BJ (cell line): ENCODE data around the gene DMBT1. TPM values are rescaled to one million over a fixed set of nuclear protein-coding genes. Genes with fewer than 3 reads are reported as not detected.

Experiments
- CTCF ChIA-PET: fragments of 350-600 bp; formaldehyde crosslinking; extraction: SDS; loops from one replicate; lab custom pipeline; 2021; ENCODE audit warnings: antibody characterized with exemption, inconsistent platforms; lab: Yijun Ruan, JAX
- POLR2A ChIA-PET: fragments of 300-600 bp; sonication (Branson Sonifier 250); formaldehyde crosslinking; extraction: SDS; loops from one replicate; lab custom pipeline; 2021; ENCODE audit warnings: antibody characterized with exemption; lab: Charles Lee
- DNase-seq: peaks from one replicate; pipeline ENCODE4 v3.0.0-alpha.2; 2011; ENCODE audit warnings: low read depth
- H3K27me3 ChIP-seq: 2 replicates; pipeline ENCODE4 v1.6.0; 2011; ENCODE audit warnings: low read length; ENCODE audit not compliant: control insufficient read depth, insufficient read depth
- H3K36me3 ChIP-seq: 2 replicates; pipeline ENCODE4 v1.5.1; 2011; ENCODE audit warnings: low read length; ENCODE audit not compliant: control insufficient read depth, insufficient read depth
- H3K4me3 ChIP-seq: 2 replicates; pipeline ENCODE4 v1.5.1; 2011; ENCODE audit warnings: low read depth, mild to moderate bottlenecking, control low read depth, low read length
- CTCF ChIP-seq: IDR thresholded peaks from 2 replicates; pipeline ENCODE4 v1.5.1; 2011; ENCODE audit warnings: low read depth, mild to moderate bottlenecking, control low read depth, inconsistent platforms, low read length, moderate library complexity; ENCODE audit not compliant: insufficient read depth
- polyA plus RNA-seq: library from polyadenylated mRNA; depleted of rRNA; stranded (reverse); fragments of >200 nt; gene quantifications from 2 replicates; pipeline ENCODE4 v1.2.3, GENCODE V29; 2011

Gene DMBT1
- polyA plus RNA-seq, 1 experiment: 0.01 TPM

GRCh38 chr10:122632031-122632430 lies 71.5 kb downstream of the DMBT1 start:
- H3K4me3 ChIP-seq: no peak overlapping the region
- ChIA-PET POLR2A (no interaction called here), CTCF (interaction anchor here (1.6 kb wide), 1 partner anchor 333 kb away, joined by 3 read pairs; no protein-coding TSS in a partner anchor)
- no peaks in the 10 kb centered on the region for H3K36me3 ChIP-seq
- DNase-seq: no peak
- TF ChIP-seq CTCF: no peak
- no peaks in the 10 kb centered on the region for H3K27me3 ChIP-seq

- ChIA-PET CTCF (interaction anchor here (1.6 kb wide), 1 partner anchor 334 kb away, joined by 3 read pairs; no protein-coding TSS in a partner anchor), POLR2A (no interaction called here)
- no peaks in the 10 kb centered on the region for H3K36me3 ChIP-seq
- no peak for DNase-seq
- H3K27me3 ChIP-seq: no peaks in the 10 kb centered on the region
- H3K4me3 ChIP-seq: no peak overlapping the region
- no peak for TF ChIP-seq CTCF
Observed at GRCh38 chr10:122632576-122632975, 72.0 kb downstream of the DMBT1 start.

- POLR2A ChIA-PET: no interaction called here
- no peak overlapping the region for H3K4me3 ChIP-seq
- no peak for TF ChIP-seq CTCF
- CTCF ChIA-PET: interaction anchor here (3.8 kb wide), 1 partner anchor 12 kb away, joined by 13 read pairs; no protein-coding TSS in a partner anchor
- no peaks in the 10 kb centered on the region for H3K27me3 ChIP-seq
- H3K36me3 ChIP-seq: no peaks in the 10 kb centered on the region
- DNase-seq: no peak
Observed at GRCh38 chr10:122636953-122637352, 76.4 kb downstream of the DMBT1 start.

GRCh38 chr10:122637376-122637775 lies 76.8 kb downstream of the DMBT1 start:
- Histone ChIP-seq H3K4me3 (no peak overlapping the region), H3K27me3 (no peaks in the 10 kb centered on the region), H3K36me3 (no peaks in the 10 kb centered on the region)
- ChIA-PET CTCF (interaction anchor here (3.8 kb wide), 1 partner anchor 11 kb away, joined by 13 read pairs; no protein-coding TSS in a partner anchor), POLR2A (no interaction called here)
- no peak for TF ChIP-seq CTCF
- no peak for DNase-seq

- Histone ChIP-seq H3K27me3 (no peaks in the 10 kb centered on the region), H3K4me3 (no peak overlapping the region), H3K36me3 (no peaks in the 10 kb centered on the region)
- ChIA-PET CTCF (interaction anchor here (3.8 kb wide), 1 partner anchor 11 kb away, joined by 13 read pairs; no protein-coding TSS in a partner anchor), POLR2A (no interaction called here)
- DNase-seq: no peak
- no peak for TF ChIP-seq CTCF
Observed at GRCh38 chr10:122638106-122638505, 77.6 kb downstream of the DMBT1 start.
